Motor neuron (in vitro differentiated cells): ENCODE results near the gene OR1J2. TPM values are rescaled to one million over a fixed set of nuclear protein-coding genes. Genes with fewer than 3 reads are reported as not detected.

ENCODE experiments used
- ATAC-seq, 8 experiments: fragments of 200-7000 bp; cut with Tn5 transposase; replicated peaks in 6 of 8; 2 replicates each; pipeline ENCODE4 v1.8.0; 2021; ENCODE audit warnings: mild to moderate bottlenecking in 8 of 8, moderate library complexity in 8 of 8
- H3K27ac ChIP-seq, 2 donors: fragments of 250-450 bp; sonication (Bioruptor Pico); 2 replicates each; pipeline ENCODE4 v1.9.0; 2021; ENCODE audit warnings: antibody characterized with exemption in 2 of 2, mild to moderate bottlenecking in 2 of 2, moderate library complexity in 1 of 2
- H3K4me1 ChIP-seq, 2 donors: fragments of 250-450 bp; sonication (Bioruptor Pico); replicated peaks in 1 of 2; 2 replicates each; pipeline ENCODE4 v1.6.1; 2021; ENCODE audit warnings: antibody characterized with exemption in 2 of 2, mild to moderate bottlenecking in 2 of 2, moderate library complexity in 1 of 2
- H3K4me3 ChIP-seq, 5 donors: fragments of 250-450 bp; sonication (Bioruptor Pico); 2 replicates each; pipeline ENCODE4 v1.9.0; 2021; ENCODE audit warnings: antibody characterized with exemption in 5 of 5, mild to moderate bottlenecking in 5 of 5, moderate library complexity in 4 of 5
- WGBS, 10 experiments: fragments of 450-650 bp; shearing (Covaris generic); methylation state at CpG; one replicate each; pipeline ENCODE4 v1.0.0; 2022; 5-methylcytosine and 5-hydroxymethylcytosine counted together
- in situ Hi-C, 9 experiments: fragments of 400-800 bp; cut with MboI; loops; one replicate each; pipeline ENCODE4 v1.15.0; 2021; ENCODE audit warnings: low sequenced_read_pairs in 9 of 9, low pct_unique_long_range_greater_than_20kb in 2 of 9; ENCODE audit not compliant: unreplicated experiment in 9 of 9
- total RNA-seq, 8 experiments: library from RNA; unstranded; fragments of 300-600 nt; gene quantifications; 2 replicates each; pipeline versions ENCODE4 v1.2.3 to v1.2.4, GENCODE V29; 2022

Gene OR1J2
- total RNA-seq, result not detected

GRCh38 chr9:122510502-122510901, at the start of gene OR1J2:
Gene OR1J2, plus strand, starts transcription at chr9:122510802. Its CDS starts 0 bp downstream, at chr9:122510802.
- Histone ChIP-seq H3K4me3 (no peak within 1 kb of the TSS), H3K27ac (no peak within 1 kb of the TSS), H3K4me1 (no peaks in the 10 kb centered on the region)
- in situ Hi-C loops, result no loop called here
- no peak for ATAC-seq
- WGBS, 10 experiments, result 20 to 67% (median 43%) methylated on average over 1 to 6 of the region's 6 CpGs; no CpG with 5 or more reads in 2 of the 10 experiments

GRCh38 chr9:122463828-122464632, 46.6 kb upstream of the OR1J2 start:
- peak in 3 of 8 experiments; percentile 23 to 39 (median 25) for ATAC-seq
- 52 to 90% (median 80%) methylated on average over 1 to 2 of the region's 10 CpGs; no CpG with 5 or more reads in 6 of the 10 experiments for WGBS, 10 experiments
- no peak overlapping the region for H3K27ac ChIP-seq
- no peak overlapping the region for H3K4me3 ChIP-seq
- in situ Hi-C loops, result loop anchor here in 5 of 9 experiments (10.0 to 25.0 kb wide), 6 partner anchors 327 to 873 kb away; partner anchors contain the start of gene OR1K1 (in 3 of the 5)
- no peaks in the 10 kb centered on the region for H3K4me1 ChIP-seq

- ATAC-seq, result peak in 6 of 8 experiments; percentile 40 to 97 (median 71)
- 7 to 40% (median 20%) methylated on average over 4 to 10 of the region's 10 CpGs for WGBS, 10 experiments
- Histone ChIP-seq H3K4me3 (no peak overlapping the region), H3K27ac (no peak overlapping the region), H3K4me1 (no peaks in the 10 kb centered on the region)
- in situ Hi-C loops, result loop anchor here in 6 of 9 experiments (5.0 to 25.0 kb wide), 7 partner anchors 328 to 872 kb away; partner anchors contain the start of gene OR1K1 (in 3 of the 6)
These were observed 45.7 kb upstream of the OR1J2 start for GRCh38 chr9:122464633-122465567.

- H3K4me3 ChIP-seq, result no peak overlapping the region
- no peak overlapping the region for H3K27ac ChIP-seq
- WGBS, 10 experiments, result 10 to 100% (median 33%) methylated on average over 1 to 3 of the region's 3 CpGs; no CpG with 5 or more reads in 3 of the 10 experiments
- no peaks in the 10 kb centered on the region for H3K4me1 ChIP-seq
- in situ Hi-C loops, result loop anchor here in 6 of 9 experiments (5.0 to 25.0 kb wide), 7 partner anchors 329 to 871 kb away; partner anchors contain the start of gene OR1K1 (in 3 of the 6)
- ATAC-seq, result no peak
These were observed 44.1 kb upstream of the OR1J2 start for GRCh38 chr9:122466456-122466855.

- peak in 4 of 8 experiments; percentile 21 to 45 (median 26) for ATAC-seq
- 0 to 54% (median 20%) methylated on average over 1 to 4 of the region's 4 CpGs; no CpG with 5 or more reads in 1 of the 10 experiments for WGBS, 10 experiments
- H3K27ac ChIP-seq, result no peak overlapping the region
- H3K4me1 ChIP-seq, result no peaks in the 10 kb centered on the region
- in situ Hi-C loops, result loop anchor here in 6 of 9 experiments (5.0 to 25.0 kb wide), 7 partner anchors 331 to 869 kb away; partner anchors contain the start of gene OR1K1 (in 3 of the 6)
- H3K4me3 ChIP-seq, result no peak overlapping the region
These were observed 41.9 kb upstream of the OR1J2 start for GRCh38 chr9:122468735-122469134.

- Histone ChIP-seq H3K27ac (no peak overlapping the region), H3K4me3 (no peak overlapping the region), H3K4me1 (no peaks in the 10 kb centered on the region)
- 39 to 80% (median 57%) methylated on average over 1 to 3 of the region's 3 CpGs; no CpG with 5 or more reads in 3 of the 10 experiments for WGBS, 10 experiments
- in situ Hi-C loops, result loop anchor here in 4 of 9 experiments (25.0 kb wide), 4 partner anchors 337 to 863 kb away; partner anchors contain the start of gene OR1K1 (in 2 of the 4)
- no peak for ATAC-seq
These were observed 36.0 kb upstream of the OR1J2 start for GRCh38 chr9:122474561-122474960.

GRCh38 chr9:122475717-122476116, 34.9 kb upstream of the OR1J2 start:
- H3K4me1 ChIP-seq, result no peaks in the 10 kb centered on the region
- no peak overlapping the region for H3K27ac ChIP-seq
- H3K4me3 ChIP-seq, result no peak overlapping the region
- ATAC-seq, result no peak
- 0 to 69% (median 23%) methylated on average over 1 to 2 of the region's 2 CpGs; no CpG with 5 or more reads in 2 of the 10 experiments for WGBS, 10 experiments
- in situ Hi-C loops, result no loop called here

GRCh38 chr9:122477346-122477745, 33.3 kb upstream of the OR1J2 start:
- in situ Hi-C loops, result no loop called here
- Histone ChIP-seq H3K4me1 (no peaks in the 10 kb centered on the region), H3K4me3 (no peak overlapping the region), H3K27ac (no peak overlapping the region)
- WGBS, 10 experiments, result 40 to 100% (median 85%) methylated on average over 1 to 3 of the region's 3 CpGs; no CpG with 5 or more reads in 2 of the 10 experiments
- ATAC-seq, result peak in 2 of 8 experiments; percentile 29 to 50

- Histone ChIP-seq H3K4me3 (no peak within 1 kb of the TSS), H3K4me1 (no peaks in the 10 kb centered on the region), H3K27ac (no peak within 1 kb of the TSS)
- no peak for ATAC-seq
- in situ Hi-C loops, result no loop called here
- WGBS, 10 experiments, result 17 to 90% (median 64%) methylated on average over 1 to 6 of the region's 6 CpGs; no CpG with 5 or more reads in 1 of the 10 experiments
These were observed 32.8 kb upstream of the OR1J2 start, which contains the start of gene OR1J1 for GRCh38 chr9:122477826-122478225. Gene OR1J1, minus strand, starts transcription at chr9:122477926. Its CDS starts 0 bp downstream, at chr9:122477926.

GRCh38 chr9:122479062-122479461, 31.5 kb upstream of the OR1J2 start:
- H3K27ac ChIP-seq, result no peak overlapping the region
- WGBS, 10 experiments, result 57 to 100% (median 66%) methylated on average over 1 to 5 of the region's 5 CpGs
- ATAC-seq, result no peak
- no peak overlapping the region for H3K4me3 ChIP-seq
- no peaks in the 10 kb centered on the region for H3K4me1 ChIP-seq
- in situ Hi-C loops, result no loop called here

- H3K4me3 ChIP-seq, result no peak overlapping the region
- ATAC-seq, result peak in 3 of 8 experiments; percentile 100
- H3K4me1 ChIP-seq, result no peaks in the 10 kb centered on the region
- H3K27ac ChIP-seq, result no peak overlapping the region
- in situ Hi-C loops, result no loop called here
- 20 to 59% (median 39%) methylated on average over 1 to 2 of the region's 2 CpGs; no CpG with 5 or more reads in 6 of the 10 experiments for WGBS, 10 experiments
These were observed 11.7 kb upstream of the OR1J2 start for GRCh38 chr9:122498883-122499288.

- 0 to 62% (median 30%) methylated on average over 1 to 2 of the region's 2 CpGs; no CpG with 5 or more reads in 4 of the 10 experiments for WGBS, 10 experiments
- Histone ChIP-seq H3K4me1 (no peaks in the 10 kb centered on the region), H3K27ac (no peak overlapping the region), H3K4me3 (no peak overlapping the region)
- in situ Hi-C loops, result no loop called here
- no peak for ATAC-seq
These were observed 3.6 kb upstream of the OR1J2 start for GRCh38 chr9:122506964-122507363.
